ENCODE data around the gene TTLL3.
A peak's percentile ranks its signal among the peaks of the same experiment; 100 is the strongest.

Gene TTLL3

DNA sequence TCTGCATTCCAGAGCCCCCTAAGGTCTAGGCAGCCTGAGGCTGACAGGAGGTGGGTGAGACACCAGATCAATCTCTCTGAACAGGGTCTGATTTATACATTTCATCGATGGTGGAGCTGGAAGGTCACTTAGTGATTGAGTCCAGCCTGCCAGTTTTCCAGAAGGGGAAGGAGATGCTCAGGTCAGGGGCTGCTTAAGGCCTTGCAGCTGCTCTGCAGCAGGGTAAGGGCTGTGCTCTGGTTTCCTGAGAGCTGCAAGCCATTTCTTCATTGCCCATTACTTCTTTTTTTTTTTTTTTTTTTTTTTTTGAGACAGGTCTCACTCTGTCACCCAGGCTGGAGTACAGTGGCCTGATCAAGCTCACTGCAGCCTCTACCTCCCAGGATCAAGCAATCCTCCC lies 28.5 kb upstream of the TTLL3 start:
- no peak for DNase-seq

GRCh38 chr3:9781978-9782603 lies 28.0 kb upstream of the TTLL3 start:
- DNase-seq, result no peak

GRCh38 chr3:9782770-9783169 lies 27.3 kb upstream of the TTLL3 start:
- no peak for DNase-seq

DNA sequence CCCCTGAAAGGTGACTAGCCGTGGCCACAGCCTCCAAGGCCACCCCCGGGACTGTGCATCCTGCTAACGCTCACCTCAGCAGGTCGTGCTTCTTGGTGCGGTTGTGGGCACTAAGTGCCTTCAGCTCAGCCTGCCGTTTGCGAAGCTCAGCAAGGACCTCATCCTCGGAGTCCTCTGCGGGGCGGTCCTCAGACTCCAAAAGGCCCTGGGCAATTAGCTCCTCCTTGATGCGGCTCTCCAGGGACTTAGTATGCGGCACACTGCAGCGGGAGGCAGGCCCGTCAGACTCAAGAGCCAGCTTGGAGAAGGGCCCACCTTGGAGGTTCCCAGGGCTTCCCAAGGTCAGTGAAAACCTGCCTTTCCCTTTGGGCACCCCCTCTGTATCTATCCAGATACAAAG lies 26.1 kb upstream of the TTLL3 start:
- DNase-seq, result no peak

DNA sequence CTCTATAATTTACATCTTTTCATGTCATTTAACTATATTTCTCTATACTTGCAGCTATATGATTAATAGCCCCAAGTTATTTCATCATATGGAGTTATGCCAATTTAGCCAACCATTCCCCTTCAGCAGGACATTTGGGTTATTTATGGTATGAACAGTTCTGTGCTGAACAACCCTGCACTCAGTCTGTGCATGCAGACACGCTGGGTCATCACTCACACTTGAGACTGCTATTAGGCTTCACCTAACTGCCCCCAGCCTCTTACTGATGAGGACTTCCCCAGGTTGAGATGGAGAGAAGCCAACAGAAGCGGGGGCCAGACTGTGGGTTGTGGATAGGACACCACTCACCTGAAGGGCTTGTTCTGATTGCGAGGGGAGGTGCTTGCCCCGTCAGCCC lies 25.1 kb upstream of the TTLL3 start:
- DNase-seq, result no peak

DNA sequence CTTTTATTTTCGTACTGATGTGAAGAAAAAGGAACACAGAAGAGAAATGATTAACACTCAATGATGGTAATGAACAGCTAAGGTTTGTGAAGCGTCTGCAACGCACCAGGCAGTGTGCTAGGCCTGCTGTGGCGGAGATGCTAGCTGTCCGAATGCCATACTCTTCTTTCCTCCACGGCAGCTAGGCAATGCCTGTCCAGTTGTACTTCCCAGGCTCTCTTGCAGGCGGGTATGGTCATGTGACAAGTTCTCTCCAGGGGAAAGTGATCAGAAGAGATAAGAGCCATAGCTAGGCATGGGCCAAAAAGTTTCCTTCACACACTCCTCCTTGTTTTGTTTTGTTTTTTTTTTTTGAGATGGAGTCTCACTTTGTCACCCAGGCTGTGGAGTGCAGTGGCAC lies 24.5 kb upstream of the TTLL3 start:
- DNase-seq, result no peak

DNA sequence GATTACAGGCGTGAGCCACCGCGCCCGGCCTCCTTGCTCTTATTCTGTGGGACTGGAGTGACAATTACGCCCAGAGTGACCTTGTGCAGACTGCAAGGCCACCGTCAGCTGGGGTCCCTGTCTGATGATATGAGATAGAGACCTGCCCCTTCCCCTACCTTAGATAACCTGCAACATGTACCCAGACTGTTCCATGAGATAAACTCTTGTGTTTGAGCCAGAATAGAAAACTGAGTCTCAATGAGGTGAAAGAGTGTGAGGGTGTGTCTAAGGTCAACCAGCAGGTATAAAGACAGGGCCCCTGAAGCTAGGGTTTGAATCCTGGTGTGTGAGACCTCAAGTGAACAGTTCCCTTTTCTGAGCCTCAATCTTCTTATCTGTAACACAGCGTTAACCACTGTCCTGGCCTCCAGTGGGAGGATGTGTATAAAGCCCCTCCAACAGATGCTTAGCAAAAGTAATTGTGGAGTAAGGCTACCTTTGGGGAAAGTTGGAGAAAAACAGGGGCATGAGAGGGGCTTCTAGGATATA lies 23.8 kb upstream of the TTLL3 start:
- no peak for DNase-seq

GRCh38 chr3:9786825-9787669 lies 23.0 kb upstream of the TTLL3 start:
- DNase-seq, result peak in 1 of 2 donors; percentile 30

- no peak for DNase-seq
Measured at GRCh38 chr3:9787714-9788113, 22.3 kb upstream of the TTLL3 start.

GRCh38 chr3:9791127-9791526 lies 18.9 kb upstream of the TTLL3 start:
- DNase-seq, result no peak

DNA sequence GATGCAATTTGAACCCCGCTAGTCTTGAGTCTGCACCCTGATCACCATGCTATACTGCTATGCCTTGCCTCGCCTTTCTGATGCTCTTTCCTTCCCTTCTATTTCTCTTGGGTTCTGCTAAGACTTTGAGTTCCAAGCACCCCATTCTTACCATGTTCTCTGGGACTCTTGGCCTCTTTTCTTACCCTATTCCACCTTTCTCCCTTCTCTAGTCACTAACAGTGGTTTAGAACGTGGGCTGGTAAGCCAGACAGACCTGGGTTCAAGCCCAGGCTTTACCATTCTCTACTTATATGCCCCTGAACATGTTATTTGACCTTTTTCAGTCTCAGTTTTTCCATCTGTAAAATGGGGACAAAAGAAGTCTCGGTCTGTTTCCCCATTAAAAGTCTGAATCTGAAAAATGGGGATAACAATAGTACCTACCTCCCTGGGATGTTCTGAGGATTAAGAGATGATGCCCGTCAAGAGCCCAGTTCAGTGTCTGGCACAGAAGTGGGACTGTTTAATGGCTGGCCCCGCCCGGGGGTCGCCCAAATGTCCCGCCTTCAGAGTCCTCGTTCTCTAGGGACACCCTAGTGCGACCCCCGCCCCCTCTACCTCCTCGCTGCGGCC lies 18.2 kb upstream of the TTLL3 start:
- no peak for DNase-seq

GRCh38 chr3:9792405-9793160 lies 17.5 kb upstream of the TTLL3 start, which contains the start of the genes ARPC4 and TADA3:
Gene ARPC4, plus strand, starts transcription at chr3:9793082. Its CDS starts 40 bp downstream, at chr3:9793122.
Gene TADA3, minus strand, starts transcription at chr3:9792473. Its CDS starts 1,007 bp downstream, at chr3:9791466.
- peak; percentile 89 to 90 for DNase-seq

GRCh38 chr3:9793161-9793781 lies 16.8 kb upstream of the TTLL3 start:
- peak; percentile 64 to 69 for DNase-seq

DNA sequence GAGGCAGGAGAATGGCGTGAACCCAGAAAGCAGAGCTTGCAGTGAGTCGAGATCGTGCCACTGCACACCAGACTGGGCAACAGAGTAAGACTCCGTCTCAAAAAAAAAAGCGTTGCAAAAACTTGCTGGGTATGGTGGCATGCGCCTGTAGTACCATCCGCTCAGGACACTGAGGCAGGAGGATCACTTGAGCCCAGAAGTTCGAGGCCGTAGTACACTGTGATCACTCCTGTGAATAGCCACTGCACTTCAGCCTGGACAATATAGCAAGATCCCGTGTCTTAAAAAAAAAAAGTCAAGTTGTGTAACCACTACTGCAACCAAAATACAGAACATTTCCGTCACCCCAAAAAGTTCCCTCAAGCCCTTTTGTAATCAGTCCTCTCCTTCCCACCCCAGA lies 15.7 kb upstream of the TTLL3 start:
- peak in 1 of 2 donors; percentile 40 for DNase-seq

GRCh38 chr3:9795207-9795606 lies 14.9 kb upstream of the TTLL3 start:
- DNase-seq, result peak; percentile 70 to 84

DNA sequence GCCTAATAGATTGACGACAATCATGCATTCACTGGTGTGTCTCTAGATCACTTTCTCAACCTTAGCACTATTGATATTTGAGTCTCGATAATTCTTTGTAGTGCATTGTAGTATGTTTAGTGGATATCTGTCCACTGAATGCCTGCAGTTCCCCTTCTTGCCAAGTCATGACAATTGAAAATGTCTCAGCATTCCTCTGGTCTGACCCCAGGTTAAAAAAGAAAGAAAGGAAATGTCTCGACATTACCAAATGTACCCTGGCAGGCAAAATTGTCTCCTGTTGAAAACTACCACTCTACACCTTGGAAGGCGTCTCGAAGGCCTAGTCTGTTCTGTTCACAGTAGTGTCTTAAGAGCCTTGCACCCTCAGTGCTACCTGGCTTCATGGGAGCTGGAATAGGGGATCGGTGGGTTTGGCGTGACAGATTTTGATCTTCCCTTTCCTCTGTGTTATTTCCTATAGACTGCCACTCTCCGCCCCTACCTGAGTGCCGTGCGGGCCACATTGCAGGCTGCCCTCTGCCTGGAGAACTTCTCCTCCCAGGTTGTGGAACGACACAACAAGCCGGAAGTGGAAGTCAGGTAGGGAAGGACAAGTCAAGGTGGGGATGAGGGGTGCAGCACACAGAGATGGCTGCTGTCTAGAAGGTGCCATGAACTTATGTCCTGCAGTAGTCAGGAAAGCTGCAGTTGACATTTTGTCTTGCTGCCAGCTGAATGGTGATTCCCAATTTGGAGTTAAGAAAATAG lies 12.7 kb upstream of the TTLL3 start:
- no peak for DNase-seq

- no peak for DNase-seq
Measured at GRCh38 chr3:9800529-9800928, 9.5 kb upstream of the TTLL3 start.

GRCh38 chr3:9803494-9803893 lies 6.6 kb upstream of the TTLL3 start:
- no peak for DNase-seq

DNA sequence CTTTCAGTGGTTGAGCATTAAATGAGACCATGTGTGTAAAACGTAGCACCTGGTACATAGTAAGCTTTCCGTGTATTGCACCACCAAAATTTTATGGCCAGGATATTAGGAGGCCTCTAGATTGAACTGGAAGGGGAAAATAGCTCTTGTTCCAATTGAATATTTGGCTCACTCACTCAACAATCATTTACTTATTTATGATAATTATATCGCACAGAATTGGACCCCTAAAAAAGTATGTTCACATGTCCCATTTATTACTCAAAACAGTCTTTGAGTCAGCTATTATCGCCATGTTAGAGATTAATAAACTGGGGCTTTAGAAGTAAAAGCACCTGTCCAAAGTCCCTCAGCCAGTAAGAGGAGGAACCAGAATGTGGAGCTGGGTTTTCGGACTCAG lies 5.1 kb upstream of the TTLL3 start:
- DNase-seq, result no peak

GRCh38 chr3:9806137-9806536 lies 3.9 kb upstream of the TTLL3 start:
- DNase-seq, result no peak

Data from inflammatory macrophage treated with lipopolysaccharide for 1 hour (primary cell).